CD4-positive, CD25-positive, alpha-beta regulatory T cell (primary cell): ENCODE measurements around the gene TBL2. TPM values are rescaled to one million over a fixed set of nuclear protein-coding genes. Genes with fewer than 3 reads are reported as not detected.
"Not testable (repeated sequence)": the region's sequence is repeated elsewhere in the genome, so short reads cannot be mapped to it uniquely, and the experiment has no call there.

Experiments
- ATAC-seq, 2 donors: fragments of 150-1000 bp; cut with Tn5 transposase; one replicate each; pipeline ENCODE4 v1.10.0; 2021; ENCODE audit warnings: low read depth in 2 of 2, moderate number of reproducible peaks in 2 of 2, moderate library complexity in 1 of 2
- DNase-seq, 3 donors: peaks; one replicate each; pipeline versions ENCODE4 v3.0.0 to v3.0.0-alpha.2; 2012 to 2022; ENCODE audit warnings: mixed read lengths in 1 of 3
- H3K27ac ChIP-seq: one replicate; pipeline ENCODE4 v1.7.0; 2013; ENCODE audit warnings: mild to moderate bottlenecking, low read length; ENCODE audit not compliant: insufficient read depth, poor library complexity, severe bottlenecking
- H3K27me3 ChIP-seq: one replicate; pipeline ENCODE4 v1.7.0; 2013; ENCODE audit warnings: low read length; ENCODE audit not compliant: control insufficient read depth, insufficient read depth
- H3K36me3 ChIP-seq: one replicate; pipeline ENCODE4 v1.7.0; 2013; ENCODE audit warnings: mild to moderate bottlenecking, low read length, moderate library complexity; ENCODE audit not compliant: control insufficient read depth, insufficient read depth
- H3K4me1 ChIP-seq: 2 replicates; pipeline ENCODE4 v1.7.0; 2013; ENCODE audit warnings: mild to moderate bottlenecking, low read length; ENCODE audit not compliant: insufficient read depth, control insufficient read depth, poor library complexity, severe bottlenecking
- H3K4me3 ChIP-seq: one replicate; pipeline ENCODE4 v1.7.0; 2013; ENCODE audit warnings: low read depth, mild to moderate bottlenecking, low read length, moderate library complexity
- H3K9me3 ChIP-seq, 2 experiments: 1 replicate in 1 of 2; 2 replicates in 1 of 2; pipeline ENCODE4 v1.7.0; 2013; ENCODE audit warnings: low read length in 2 of 2, mild to moderate bottlenecking in 1 of 2, moderate library complexity in 1 of 2; ENCODE audit not compliant: control insufficient read depth in 2 of 2
- H3K27ac Mint-ChIP-seq, 3 donors: one replicate each; pipeline ENCODE4 v1.8.0; 2020 to 2022; ENCODE audit warnings: mild to moderate bottlenecking in 3 of 3, mixed read lengths in 3 of 3, moderate library complexity in 2 of 3
- H3K27me3 Mint-ChIP-seq: one replicate; pipeline ENCODE4 v1.8.0; 2022; ENCODE audit warnings: mild to moderate bottlenecking, mixed read lengths
- H3K36me3 Mint-ChIP-seq: one replicate; pipeline ENCODE4 v1.8.0; 2020; ENCODE audit warnings: mixed read lengths
- H3K4me1 Mint-ChIP-seq, 4 donors: one replicate each; pipeline ENCODE4 v1.8.0; 2020 to 2022; ENCODE audit warnings: mixed read lengths in 4 of 4, mild to moderate bottlenecking in 1 of 4
- H3K4me3 Mint-ChIP-seq, 4 donors: one replicate each; pipeline ENCODE4 v1.8.0; 2020 to 2022; ENCODE audit warnings: mild to moderate bottlenecking in 4 of 4, mixed read lengths in 4 of 4, moderate library complexity in 3 of 4
- H3K9me3 Mint-ChIP-seq, 7 donors: one replicate each; pipeline ENCODE4 v1.8.0; 2020 to 2022; ENCODE audit warnings: mixed read lengths in 7 of 7, mild to moderate bottlenecking in 3 of 7, moderate library complexity in 2 of 7
- polyA plus RNA-seq, 4 donors: library from polyadenylated mRNA; unstranded; fragments of 300-500 nt; fragmentation: Illumina TruSeq; gene quantifications; one replicate each; pipeline ENCODE4 v1.2.3, GENCODE V29; 2021
- total RNA-seq: library from RNA; stranded (reverse); gene quantifications from one replicate; pipeline ENCODE4 v1.2.3, GENCODE V29; 2022

Gene TBL2
- total and polyA plus RNA-seq, 5 donors from 2014 or later, result 12.2 to 32.5 (median 25.2) TPM

DNA sequence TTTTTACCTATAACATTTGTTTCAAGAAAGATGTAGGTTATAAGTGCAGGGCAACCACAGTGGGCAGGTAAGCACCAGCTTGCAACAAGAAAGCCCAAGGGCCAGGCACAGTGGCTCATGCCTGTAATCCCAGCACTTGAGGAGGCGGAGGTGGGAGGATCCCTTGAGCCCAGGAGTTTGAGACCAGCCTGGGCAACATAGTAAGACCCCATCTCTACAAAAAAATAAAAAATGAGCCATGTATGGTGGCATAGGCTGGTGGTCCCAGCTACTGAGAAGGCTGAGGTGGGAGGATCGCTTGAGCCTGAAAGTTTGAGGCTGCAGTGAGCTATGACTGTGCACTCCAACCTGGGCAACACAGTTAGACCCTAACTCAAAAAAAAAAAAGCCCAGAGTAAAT is 33.7 kb downstream of the TBL2 start:
- Mint-ChIP-seq H3K4me1 (peaks cover 4 to 45% (median 16%) of the 10 kb centered on the region in 4 donors), H3K27ac (no peak overlapping the region), H3K36me3 (peaks cover 25% of the 10 kb centered on the region), H3K27me3 (no peaks in the 10 kb centered on the region), H3K4me3 (peak overlapping the region in 1 of 4 donors; percentile 43), H3K9me3 (peaks cover 0 to 1% (median 0%) of the 10 kb centered on the region in 7 donors)
- ATAC-seq (no peak), DNase-seq (no peak)
- Histone ChIP-seq H3K4me3 (no peak overlapping the region), H3K27ac (no peak overlapping the region), H3K4me1 (peaks cover 11% of the 10 kb centered on the region), H3K36me3 (peaks cover 48% of the 10 kb centered on the region), H3K27me3 (no peaks in the 10 kb centered on the region), H3K9me3 (no peaks in the 10 kb centered on the region)

DNA sequence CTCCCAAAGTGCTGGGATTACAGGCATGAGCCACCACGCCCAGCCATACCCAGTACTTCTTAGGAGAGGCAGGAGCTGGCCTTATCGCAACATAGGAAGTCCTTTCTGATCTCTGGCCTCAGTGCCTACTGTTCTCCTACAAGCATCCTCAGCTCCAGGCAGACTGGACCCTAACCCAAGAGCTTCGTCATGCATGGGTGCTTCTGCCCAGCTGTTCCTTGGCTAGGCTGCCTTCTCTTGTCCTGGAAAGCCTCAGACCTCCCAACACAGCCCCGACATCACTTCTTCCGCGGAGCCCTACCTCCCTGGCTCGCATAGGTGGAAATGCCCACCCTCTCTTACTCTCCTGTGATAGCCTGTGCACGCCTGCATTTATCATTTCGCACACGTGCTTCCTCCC is 36.7 kb downstream of the TBL2 start:
- H3K27me3 Mint-ChIP-seq, result no peaks in the 10 kb centered on the region
- Histone ChIP-seq H3K4me1 (no peaks in the 10 kb centered on the region), H3K9me3 (no peaks in the 10 kb centered on the region), H3K27ac (no peak overlapping the region), H3K27me3 (no peaks in the 10 kb centered on the region), H3K36me3 (peaks cover 62% of the 10 kb centered on the region), H3K4me3 (no peak overlapping the region)
- no peak overlapping the region for H3K4me3 Mint-ChIP-seq
- peaks cover 0 to 1% (median 0%) of the 10 kb centered on the region in 7 donors for H3K9me3 Mint-ChIP-seq
- ATAC-seq, result no peak
- DNase-seq, result no peak
- H3K36me3 Mint-ChIP-seq, result peaks cover 37% of the 10 kb centered on the region
- H3K4me1 Mint-ChIP-seq, result peaks cover 3 to 20% (median 7%) of the 10 kb centered on the region in 4 donors
- no peak overlapping the region for H3K27ac Mint-ChIP-seq

DNA sequence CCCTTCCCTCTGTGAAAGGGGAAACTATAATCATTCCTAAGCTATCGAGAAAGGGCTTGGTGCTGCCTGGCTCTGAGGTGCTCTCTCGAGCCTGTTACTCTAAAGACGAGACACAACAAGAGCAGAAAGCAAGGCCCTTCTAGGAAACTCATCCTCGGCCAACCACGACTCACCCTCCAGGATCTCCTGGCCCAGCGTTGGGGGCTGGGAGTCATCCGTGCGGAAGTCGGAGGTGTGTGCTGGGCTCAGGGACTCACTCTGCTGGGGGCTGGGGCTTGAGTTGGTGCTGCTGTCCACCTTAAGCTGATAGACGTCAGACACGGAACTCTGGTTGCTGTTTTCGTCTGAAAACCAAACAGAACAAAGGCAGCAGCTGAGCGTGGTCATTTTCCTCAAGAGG is 38.7 kb downstream of the TBL2 start:
- no peak overlapping the region for H3K4me3 ChIP-seq
- H3K36me3 Mint-ChIP-seq, result peaks cover 45% of the 10 kb centered on the region
- H3K27ac Mint-ChIP-seq, result peak overlapping the region in 1 of 3 donors; percentile 20
- H3K4me1 ChIP-seq, result no peaks in the 10 kb centered on the region
- H3K4me3 Mint-ChIP-seq, result no peak overlapping the region
- no peak overlapping the region for H3K27ac ChIP-seq
- ATAC-seq (no peak), DNase-seq (no peak)
- peaks cover 73% of the 10 kb centered on the region for H3K36me3 ChIP-seq
- no peaks in the 10 kb centered on the region for H3K27me3 Mint-ChIP-seq
- H3K27me3 ChIP-seq, result no peaks in the 10 kb centered on the region
- H3K4me1 Mint-ChIP-seq, result peaks cover 0 to 11% (median 3%) of the 10 kb centered on the region in 4 donors
- no peaks in the 10 kb centered on the region for H3K9me3 ChIP-seq
- H3K9me3 Mint-ChIP-seq, result peaks cover 0 to 1% (median 0%) of the 10 kb centered on the region in 7 donors

DNA sequence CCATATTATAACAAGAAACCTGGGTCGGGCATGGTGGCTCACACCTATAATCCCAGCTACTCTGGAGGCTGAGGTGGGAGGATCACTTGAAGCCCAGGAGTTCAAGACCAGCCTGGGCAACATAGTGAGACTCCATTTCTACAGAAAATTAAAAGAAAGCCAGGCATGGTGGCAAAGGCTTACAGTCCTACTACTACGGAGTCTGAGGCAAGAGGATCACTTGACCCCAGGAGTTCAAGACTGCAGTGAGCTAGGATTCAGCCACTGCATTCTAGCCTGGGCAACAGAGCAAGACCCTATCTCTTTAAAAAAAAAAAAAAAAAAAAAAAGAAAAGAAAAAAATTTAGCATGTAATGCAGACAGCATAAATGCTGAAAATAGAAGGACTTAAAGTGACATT is 39.9 kb downstream of the TBL2 start:
- not testable (repeated sequence) for H3K9me3 ChIP-seq, H3K27ac ChIP-seq, H3K4me1 ChIP-seq, H3K4me3 ChIP-seq, H3K27ac Mint-ChIP-seq, H3K4me3 Mint-ChIP-seq, H3K27me3 ChIP-seq, H3K27me3 Mint-ChIP-seq, H3K9me3 Mint-ChIP-seq, DNase-seq, ATAC-seq, H3K4me1 Mint-ChIP-seq
- H3K36me3 ChIP-seq, result peaks cover 70% of the 10 kb centered on the region
- H3K36me3 Mint-ChIP-seq, result peaks cover 42% of the 10 kb centered on the region

DNA sequence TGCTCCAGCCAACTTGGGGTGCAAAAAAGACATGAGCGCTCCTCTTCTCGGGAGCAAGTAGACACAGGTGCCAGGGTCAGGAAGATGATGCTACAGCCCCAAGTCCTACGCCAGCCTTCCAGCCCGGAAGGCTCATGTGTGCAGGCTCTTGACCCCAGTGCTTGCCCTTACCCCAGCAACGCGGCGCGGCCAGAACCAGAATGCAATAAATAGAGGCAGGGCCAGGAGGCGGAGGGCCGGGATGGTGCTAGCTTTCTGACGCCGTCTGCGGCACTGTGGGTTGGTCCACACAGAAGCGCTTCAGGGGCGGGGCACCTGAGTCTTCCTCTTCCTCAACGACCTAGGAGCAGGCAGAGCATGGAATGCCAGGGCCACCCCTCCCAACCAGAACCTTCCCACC is 41.3 kb downstream of the TBL2 start:
- Histone ChIP-seq H3K27ac (no peak overlapping the region), H3K4me3 (no peak overlapping the region), H3K9me3 (no peaks in the 10 kb centered on the region), H3K36me3 (peaks cover 58% of the 10 kb centered on the region), H3K4me1 (no peaks in the 10 kb centered on the region), H3K27me3 (no peaks in the 10 kb centered on the region)
- no peak overlapping the region for H3K27ac Mint-ChIP-seq
- DNase-seq (no peak), ATAC-seq (no peak)
- H3K4me3 Mint-ChIP-seq, result peak overlapping the region in 2 of 4 donors; percentile 58 to 59
- peaks cover 38% of the 10 kb centered on the region for H3K36me3 Mint-ChIP-seq
- peaks cover 0 to 3% (median 0%) of the 10 kb centered on the region in 4 donors for H3K4me1 Mint-ChIP-seq
- peaks cover 0 to 1% (median 0%) of the 10 kb centered on the region in 7 donors for H3K9me3 Mint-ChIP-seq
- no peaks in the 10 kb centered on the region for H3K27me3 Mint-ChIP-seq

DNA sequence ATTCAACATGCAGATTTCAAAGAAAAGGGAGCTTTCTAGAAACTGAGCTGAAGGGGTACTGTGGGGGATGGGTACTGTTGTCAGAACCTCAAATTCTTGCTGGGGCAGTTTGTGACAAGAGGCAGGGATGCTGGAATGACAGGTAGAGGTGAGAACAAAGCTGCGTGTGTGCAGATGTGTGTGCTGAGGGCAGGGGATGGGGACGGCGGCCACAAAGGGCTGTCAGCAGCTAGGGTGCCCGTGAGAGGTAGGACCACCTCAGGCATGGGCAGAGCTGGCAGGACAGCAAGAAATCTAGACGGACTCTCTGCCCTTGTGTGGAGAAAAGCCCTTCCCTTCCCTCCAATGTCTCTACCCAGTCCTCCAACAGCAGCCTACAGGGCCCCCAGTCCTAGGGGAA is 41.9 kb downstream of the TBL2 start:
- no peaks in the 10 kb centered on the region for H3K27me3 ChIP-seq
- H3K9me3 Mint-ChIP-seq, result no peaks in the 10 kb centered on the region
- peaks cover 33% of the 10 kb centered on the region for H3K36me3 Mint-ChIP-seq
- DNase-seq (no peak), ATAC-seq (no peak)
- H3K27me3 Mint-ChIP-seq, result no peaks in the 10 kb centered on the region
- no peak overlapping the region for H3K27ac ChIP-seq
- H3K4me1 Mint-ChIP-seq, result no peaks in the 10 kb centered on the region
- H3K4me1 ChIP-seq, result no peaks in the 10 kb centered on the region
- no peaks in the 10 kb centered on the region for H3K9me3 ChIP-seq
- H3K36me3 ChIP-seq, result peaks cover 53% of the 10 kb centered on the region
- H3K27ac Mint-ChIP-seq, result no peak overlapping the region
- peak overlapping the region in 1 of 4 donors; percentile 58 for H3K4me3 Mint-ChIP-seq
- no peak overlapping the region for H3K4me3 ChIP-seq

DNA sequence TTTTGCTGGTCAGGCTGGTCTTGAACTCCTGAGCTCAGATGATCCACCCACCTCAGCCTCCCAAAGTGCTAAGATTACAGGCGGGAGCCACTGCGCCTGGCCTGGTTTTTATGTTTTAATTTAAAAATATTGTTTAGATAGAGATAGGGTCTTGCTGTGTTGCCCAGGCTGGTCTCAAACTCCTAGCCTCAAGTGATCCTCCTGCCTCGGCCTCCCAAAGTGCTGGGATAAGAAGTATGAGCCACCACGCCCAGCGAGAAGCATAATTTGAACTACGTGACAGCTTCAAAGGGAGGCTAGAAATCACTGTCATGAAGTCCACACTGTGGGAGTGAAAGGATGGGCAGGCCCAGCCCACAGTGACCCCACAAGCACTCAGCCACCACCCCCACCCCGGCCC is 42.5 kb downstream of the TBL2 start:
- peaks cover 28% of the 10 kb centered on the region for H3K36me3 Mint-ChIP-seq
- H3K4me1 Mint-ChIP-seq, H3K9me3 Mint-ChIP-seq, ATAC-seq, DNase-seq, H3K27me3 Mint-ChIP-seq, H3K9me3 ChIP-seq, H3K4me1 ChIP-seq, H3K27me3 ChIP-seq, H3K27ac Mint-ChIP-seq, H3K4me3 Mint-ChIP-seq, H3K4me3 ChIP-seq, H3K27ac ChIP-seq: not testable (repeated sequence)
- peaks cover 53% of the 10 kb centered on the region for H3K36me3 ChIP-seq

DNA sequence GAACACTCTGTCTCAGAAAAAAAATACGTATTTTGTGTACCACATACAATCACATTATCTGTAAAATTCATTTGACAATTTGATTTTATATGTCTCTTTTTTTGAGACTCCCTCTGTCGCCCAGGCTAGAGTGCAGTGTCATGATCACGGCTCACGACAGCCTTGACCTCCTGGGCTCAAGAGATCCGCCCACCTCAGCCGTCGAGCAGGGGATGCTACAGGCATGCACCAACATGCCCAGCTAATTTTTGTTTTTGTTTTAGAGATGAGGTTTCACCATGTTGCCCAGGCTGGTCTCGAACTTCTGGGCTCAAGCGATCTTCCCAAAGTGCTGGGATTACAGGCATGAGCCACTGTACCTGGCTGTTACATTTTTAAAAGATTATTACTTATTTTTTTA is 44.6 kb downstream of the TBL2 start:
- ATAC-seq, result no peak
- no peak overlapping the region for H3K27ac ChIP-seq
- H3K27me3 Mint-ChIP-seq, result no peaks in the 10 kb centered on the region
- H3K27ac Mint-ChIP-seq, result no peak overlapping the region
- H3K9me3 Mint-ChIP-seq, result no peaks in the 10 kb centered on the region
- no peaks in the 10 kb centered on the region for H3K4me1 ChIP-seq
- no peak overlapping the region for H3K4me3 Mint-ChIP-seq
- H3K4me1 Mint-ChIP-seq, result no peaks in the 10 kb centered on the region
- peaks cover 38% of the 10 kb centered on the region for H3K36me3 ChIP-seq
- DNase-seq, result no peak
- H3K9me3 ChIP-seq, result no peaks in the 10 kb centered on the region
- peaks cover 28% of the 10 kb centered on the region for H3K36me3 Mint-ChIP-seq
- no peaks in the 10 kb centered on the region for H3K27me3 ChIP-seq
- no peak overlapping the region for H3K4me3 ChIP-seq
